Heart right ventricle (tissue), 16 donors: Measurements from ENCODE around the gene ANO4. TPM values are rescaled to one million over a fixed set of nuclear protein-coding genes. Genes with fewer than 3 reads are reported as not detected.
"Not testable (repeated sequence)": the region's sequence is repeated elsewhere in the genome, so short reads cannot be mapped to it uniquely, and the experiment has no call there.

ENCODE experiments used
- ATAC-seq, 8 donors: fragments of 200-7000 bp; cut with Tn5 transposase; one replicate each; pipeline ENCODE4 v1.9.1; 2020; ENCODE audit warnings: mild to moderate bottlenecking in 8 of 8, moderate library complexity in 8 of 8, moderate number of reproducible peaks in 1 of 8
- DNase-seq, 2 donors: peaks; one replicate each; pipeline ENCODE4 v3.0.0-alpha.2; 2020
- H3K27ac ChIP-seq, 10 donors: fragments of 200-600 bp; sonication (generic) in 2 of 10; one replicate each; pipeline versions ENCODE4 v1.5.0 to v1.8.0; 2020 to 2022; ENCODE audit warnings: mild to moderate bottlenecking in 3 of 10
- H3K27me3 ChIP-seq, 7 donors: fragments of 200-600 bp; one replicate each; pipeline ENCODE4 v1.8.0; 2021 to 2022; ENCODE audit warnings: mild to moderate bottlenecking in 2 of 7
- H3K36me3 ChIP-seq, 9 donors: fragments of 200-600 bp; sonication (generic) in 1 of 9; one replicate each; pipeline versions ENCODE4 v1.5.0 to v1.8.0; 2020 to 2022; ENCODE audit warnings: mild to moderate bottlenecking in 2 of 9
- H3K4me1 ChIP-seq, 9 donors: fragments of 200-600 bp; sonication (generic) in 1 of 9; one replicate each; pipeline versions ENCODE4 v1.5.0 to v1.8.0; 2020 to 2022; ENCODE audit warnings: mild to moderate bottlenecking in 4 of 9
- H3K4me3 ChIP-seq, 10 donors: fragments of 200-600 bp; sonication (generic) in 2 of 10; one replicate each; pipeline versions ENCODE4 v1.5.0 to v1.8.0; 2020 to 2022; ENCODE audit warnings: mild to moderate bottlenecking in 7 of 10, moderate library complexity in 2 of 10
- H3K9me3 ChIP-seq, 11 donors: fragments of 200-600 bp in 10 of 11; sonication (generic) in 2 of 11; one replicate each; pipeline versions ENCODE4 v1.5.0 to v1.8.0; 2013 to 2022; ENCODE audit warnings: mild to moderate bottlenecking in 2 of 11, control low read depth in 1 of 11, moderate library complexity in 1 of 11
- CTCF ChIP-seq, 9 donors: fragments of 200-600 bp; sonication (generic) in 2 of 9; IDR thresholded peaks; one replicate each; pipeline versions ENCODE4 v1.5.0 to v1.8.0; 2021 to 2022; ENCODE audit warnings: antibody characterized with exemption in 9 of 9, mild to moderate bottlenecking in 5 of 9, moderate library complexity in 1 of 9
- WGBS, 2 donors: extraction: QIAGEN DNeasy Blood & Tissue Kit; methylation state at CpG; one replicate each; pipeline ENCODE4 v1.1.7; 2013; ENCODE audit warnings: inconsistent platforms in 1 of 2; 5-methylcytosine and 5-hydroxymethylcytosine counted together
- intact Hi-C, 10 donors: fragments of 100-400 bp; cut with DNase I; formaldehyde crosslinking; loops; one replicate each; pipeline versions ENCODE4 v1.11.1 to v1.14.2; 2022
- polyA plus RNA-seq, 2 donors: library from polyadenylated mRNA; stranded (reverse); fragments of 200-250 nt; gene quantifications; one replicate each; pipeline ENCODE4 v1.2.3, GENCODE V29; 2013
- total RNA-seq, 10 donors: library from RNA; stranded (reverse); fragmentation: NEBNext Ultra II Directional in 3 of 10; extraction: Animal tissue kit (Norgen Biotek cat#: 25700) in 3 of 10; gene quantifications; one replicate each; pipeline versions ENCODE4 v1.2.1 to v1.2.4, GENCODE V29; 2021 to 2023
- donor health status: Arrhythmogenic right ventricular cardiomyopathy.
- donor health status: ischemic (EF 13 %, LVEDD 7.1; RV severe dilation, severe dysfunction).
- donor health status: healthy with polysubstance abuse.
- donor health status: DM: no; HTN: yes; CAD: no.
- donor health status: DM: no; HTN: no; CAD: no.
- donor health status: ischemic (EF 25% LVEDD 6.9; RV normal size, moderate dysfunction).
- donor health status: ischemic (EF 25% LVEDD 5.7; RV mildly dilated, moderate dysfunction).
- donor health status: healthy.
- donor health status: DM: yes; HTN: yes; CAD: no.
- donor health status: Ischemic cardiomyopathy.
- donor health status: ischemic (EF 35%, LVEDD 5.7; RV mildly dilated, moderate dysfunction).
- donor health status: nonischemic (EF 11% LVEDD 7.7; RV severe dilation, severe dysfunction).
- donor health status: DM: yes; HTN: yes; CAD: no.
- donor health status: PGD.
- donor health status: ischemic (EF 29% LVEDD 5.4; RV normal size, mild dysfunction).
- donor health status: nonischemic (EF 23%, LVEDD 6.1; RV moderate dilation, normal function).

The ANO4 gene
- total and polyA plus RNA-seq, 12 donors, result 0.08 to 0.45 (median 0.19) TPM; not detected in 5

DNA sequence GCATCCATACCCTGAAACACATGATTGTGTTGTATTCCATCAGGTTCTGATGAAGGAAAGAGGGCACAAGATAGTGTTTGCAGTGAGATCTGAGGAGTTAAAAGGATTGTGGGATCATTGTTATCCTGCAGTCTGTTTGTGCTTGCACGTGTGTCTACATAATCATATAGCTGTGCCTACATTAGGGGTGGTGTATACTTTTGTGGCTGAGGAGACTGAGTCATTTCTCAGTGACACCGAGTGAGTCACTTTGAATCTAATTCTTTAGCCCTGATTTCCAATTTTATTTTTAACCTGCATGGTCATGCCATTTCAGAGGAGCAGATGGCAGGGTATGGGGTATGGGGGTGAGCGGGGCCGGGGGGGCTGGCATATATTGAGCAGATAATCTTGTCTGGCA, 133.2 kb downstream of the ANO4 start:
- no peak for ATAC-seq
- H3K9me3 ChIP-seq, result peaks cover 0 to 6% (median 0%) of the 10 kb centered on the region in 11 donors
- WGBS, 2 donors, result 70 to 81% methylated on average over 4 of the region's 4 CpGs
- no peak overlapping the region for H3K4me3 ChIP-seq
- no peaks in the 10 kb centered on the region for H3K4me1 ChIP-seq
- intact Hi-C loops, result no loop called here
- TF ChIP-seq CTCF (IDR thresholded peaks at IDR 0.05), result no peak
- no peak for DNase-seq
- H3K27me3 ChIP-seq, result no peaks in the 10 kb centered on the region
- no peaks in the 10 kb centered on the region for H3K36me3 ChIP-seq
- no peak overlapping the region for H3K27ac ChIP-seq

DNA sequence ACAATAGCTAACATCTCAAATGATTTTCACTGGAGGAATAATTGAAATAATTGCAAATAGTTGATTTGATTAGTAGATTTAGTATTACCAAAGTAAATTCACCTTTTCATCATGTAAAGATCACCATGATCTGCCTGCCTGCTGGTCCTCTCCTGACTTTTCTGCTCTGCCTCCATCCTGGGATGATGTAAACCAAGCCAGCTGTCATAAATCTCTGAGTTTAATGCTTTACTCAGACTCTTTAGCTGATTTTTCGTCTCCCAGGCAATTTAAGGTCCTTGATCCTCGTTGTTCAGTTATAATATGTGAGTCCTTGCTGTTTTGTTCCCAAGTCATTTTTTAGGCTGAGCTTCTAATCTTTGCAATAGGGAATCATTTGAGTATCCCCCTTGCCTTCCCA, 138.0 kb downstream of the ANO4 start:
- no peak for ATAC-seq

DNA sequence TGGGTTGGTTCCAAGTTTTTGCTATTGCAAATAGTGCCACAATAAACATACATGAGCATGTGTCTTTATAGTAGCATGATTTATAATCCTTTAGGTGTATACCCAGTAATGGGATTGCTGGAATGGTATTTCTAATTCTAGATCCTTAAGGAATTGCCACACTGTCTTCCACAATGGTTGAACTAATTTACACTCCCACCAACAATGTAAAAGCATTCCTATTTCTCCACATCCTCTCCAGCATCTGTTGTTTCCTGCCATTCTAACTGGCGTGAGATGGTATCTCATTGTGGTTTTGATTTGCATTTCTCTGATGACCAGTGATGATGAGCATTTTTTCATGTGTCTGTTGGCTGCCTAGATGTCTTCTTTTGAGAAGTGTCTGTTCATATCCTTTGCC, 139.0 kb downstream of the ANO4 start:
- DNase-seq, intact Hi-C loops, H3K4me3 ChIP-seq, H3K4me1 ChIP-seq, H3K9me3 ChIP-seq, H3K27me3 ChIP-seq, ATAC-seq, H3K36me3 ChIP-seq, H3K27ac ChIP-seq: not testable (repeated sequence)
- 63 to 72% methylated on average over 1 of the region's 1 CpG for WGBS, 2 donors

More for the DNA sequence above, 138.0 kb downstream of the ANO4 start:
- no peaks in the 10 kb centered on the region for H3K27me3 ChIP-seq
- no peak overlapping the region for H3K4me3 ChIP-seq
- H3K36me3 ChIP-seq, result no peaks in the 10 kb centered on the region
- WGBS, 2 donors, result 54 to 67% methylated on average over 2 of the region's 2 CpGs
- no peak for DNase-seq
- no peak for TF ChIP-seq CTCF (IDR thresholded peaks at IDR 0.05)
- no peak overlapping the region for H3K27ac ChIP-seq
- no peaks in the 10 kb centered on the region for H3K4me1 ChIP-seq
- H3K9me3 ChIP-seq, result peaks cover 0 to 7% (median 0%) of the 10 kb centered on the region in 11 donors
- intact Hi-C loops, result no loop called here

DNA sequence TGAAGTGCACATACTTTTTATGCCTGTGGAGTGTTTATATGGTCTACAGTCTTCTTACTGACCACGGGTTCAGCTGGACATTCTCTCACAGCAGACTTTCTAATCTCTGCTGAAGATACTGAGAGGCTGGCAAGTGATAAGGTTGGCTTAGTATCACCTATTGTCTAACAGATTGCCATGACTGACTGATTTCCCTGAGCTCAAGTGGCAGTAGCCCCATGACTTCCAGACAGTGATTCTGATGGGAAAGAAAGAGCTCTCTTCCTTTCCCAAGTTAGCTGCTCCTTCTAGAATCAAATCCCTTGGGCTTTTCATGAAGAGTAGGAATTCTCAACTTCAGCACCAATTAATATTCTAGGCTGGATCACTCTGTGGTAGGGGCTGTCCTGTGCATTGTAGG, 141.4 kb downstream of the ANO4 start:
- no peak for DNase-seq
- Histone ChIP-seq H3K27ac (no peak overlapping the region), H3K4me1 (no peaks in the 10 kb centered on the region), H3K36me3 (no peaks in the 10 kb centered on the region), H3K27me3 (no peaks in the 10 kb centered on the region), H3K9me3 (peaks cover 0 to 7% (median 0%) of the 10 kb centered on the region in 11 donors), H3K4me3 (no peak overlapping the region)
- no peak for TF ChIP-seq CTCF (IDR thresholded peaks at IDR 0.05)
- intact Hi-C loops, result no loop called here
- WGBS, 2 donors, result 18 to 28% methylated on average over 1 of the region's 1 CpG
- ATAC-seq, result no peak

DNA sequence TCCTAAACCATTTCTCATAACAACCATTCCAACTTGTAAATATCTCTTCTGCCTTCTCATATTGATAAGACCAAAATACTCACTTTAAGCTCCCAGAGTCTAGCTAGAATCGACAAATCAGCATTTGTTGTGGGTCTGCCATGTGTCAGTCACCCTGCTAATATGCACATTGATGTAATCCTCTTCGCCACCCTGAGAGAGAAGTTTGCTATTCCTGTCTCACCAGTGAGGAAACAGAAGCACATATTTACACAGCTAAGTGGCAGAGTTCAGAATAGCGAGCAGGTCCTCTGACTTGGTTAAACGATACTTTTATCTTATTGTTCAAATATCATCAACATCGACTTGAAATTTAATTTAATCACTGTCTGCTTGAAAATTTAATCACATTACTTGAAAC, 142.1 kb downstream of the ANO4 start:
- 46 to 48% methylated on average over 5 of the region's 5 CpGs for WGBS, 2 donors
- Histone ChIP-seq H3K9me3 (peaks cover 0 to 7% (median 0%) of the 10 kb centered on the region in 11 donors), H3K4me1 (no peaks in the 10 kb centered on the region), H3K36me3 (no peaks in the 10 kb centered on the region), H3K4me3 (no peak overlapping the region), H3K27me3 (no peaks in the 10 kb centered on the region), H3K27ac (no peak overlapping the region)
- no peak for ATAC-seq
- intact Hi-C loops, result no loop called here
- no peak for TF ChIP-seq CTCF (IDR thresholded peaks at IDR 0.05)
- no peak for DNase-seq
